ENCODE measurements around the gene AUNIP.

AUNIP gene

DNA sequence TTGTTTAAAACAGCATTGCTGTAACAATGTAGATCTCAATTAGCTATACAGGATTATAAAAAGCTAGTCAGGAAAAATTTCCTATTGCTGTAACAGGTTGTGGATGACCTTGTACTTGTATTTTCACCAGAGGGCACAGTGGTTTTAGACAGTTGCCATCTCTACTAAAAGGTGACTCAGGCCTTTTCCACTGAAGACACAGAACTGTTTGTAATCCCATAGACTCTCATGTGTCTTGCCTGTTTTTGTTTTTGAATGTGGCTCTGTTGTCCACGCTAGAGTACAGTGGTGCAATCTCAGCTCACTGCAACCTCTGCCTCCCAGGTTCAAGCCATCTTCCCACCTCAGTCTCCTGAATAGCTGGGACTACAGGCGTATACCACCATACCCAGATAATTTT, 33.7 kb downstream of the AUNIP start:
- DNase-seq = no peak

DNA sequence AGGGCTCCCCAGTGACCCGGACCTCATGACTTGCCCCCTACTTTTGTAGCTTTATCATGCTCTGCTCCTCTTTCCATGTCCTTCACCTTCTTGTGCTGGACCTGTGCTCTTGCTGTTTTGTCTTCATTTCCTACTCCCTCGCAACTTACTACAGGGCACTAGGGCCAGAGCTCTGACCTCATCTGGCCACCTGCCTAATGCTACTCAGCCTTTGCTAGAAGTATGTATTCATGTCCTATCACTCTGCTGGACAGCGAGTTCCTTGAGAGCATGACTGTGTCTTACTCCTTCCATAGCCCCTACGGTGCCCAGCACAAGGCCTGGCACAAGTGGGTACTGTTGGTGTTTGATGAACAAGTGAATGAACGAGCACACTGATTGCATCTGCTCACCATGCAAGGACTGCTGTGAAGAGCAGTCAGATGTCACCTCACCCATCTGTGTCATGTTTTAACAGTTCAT, 37.6 kb downstream of the AUNIP start:
- no peak for DNase-seq

DNA sequence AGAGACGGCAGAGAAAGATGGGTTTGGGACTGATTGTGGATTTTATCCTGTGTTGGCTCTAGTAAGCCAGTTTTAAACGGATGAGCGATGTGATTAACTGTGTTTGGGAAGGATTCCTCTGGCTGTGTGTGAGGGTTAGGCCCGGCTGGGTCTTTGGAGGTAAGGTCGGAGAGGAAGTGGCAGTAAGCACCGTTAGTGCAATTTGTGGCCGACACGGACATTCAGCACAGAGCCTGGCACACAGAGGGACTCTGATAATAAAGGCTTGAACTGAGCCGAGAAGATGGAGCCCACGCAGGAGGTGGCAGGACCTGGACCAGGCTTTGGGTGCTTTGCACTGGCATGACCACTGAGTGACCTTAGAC, 38.2 kb downstream of the AUNIP start:
- no peak for DNase-seq

DNA sequence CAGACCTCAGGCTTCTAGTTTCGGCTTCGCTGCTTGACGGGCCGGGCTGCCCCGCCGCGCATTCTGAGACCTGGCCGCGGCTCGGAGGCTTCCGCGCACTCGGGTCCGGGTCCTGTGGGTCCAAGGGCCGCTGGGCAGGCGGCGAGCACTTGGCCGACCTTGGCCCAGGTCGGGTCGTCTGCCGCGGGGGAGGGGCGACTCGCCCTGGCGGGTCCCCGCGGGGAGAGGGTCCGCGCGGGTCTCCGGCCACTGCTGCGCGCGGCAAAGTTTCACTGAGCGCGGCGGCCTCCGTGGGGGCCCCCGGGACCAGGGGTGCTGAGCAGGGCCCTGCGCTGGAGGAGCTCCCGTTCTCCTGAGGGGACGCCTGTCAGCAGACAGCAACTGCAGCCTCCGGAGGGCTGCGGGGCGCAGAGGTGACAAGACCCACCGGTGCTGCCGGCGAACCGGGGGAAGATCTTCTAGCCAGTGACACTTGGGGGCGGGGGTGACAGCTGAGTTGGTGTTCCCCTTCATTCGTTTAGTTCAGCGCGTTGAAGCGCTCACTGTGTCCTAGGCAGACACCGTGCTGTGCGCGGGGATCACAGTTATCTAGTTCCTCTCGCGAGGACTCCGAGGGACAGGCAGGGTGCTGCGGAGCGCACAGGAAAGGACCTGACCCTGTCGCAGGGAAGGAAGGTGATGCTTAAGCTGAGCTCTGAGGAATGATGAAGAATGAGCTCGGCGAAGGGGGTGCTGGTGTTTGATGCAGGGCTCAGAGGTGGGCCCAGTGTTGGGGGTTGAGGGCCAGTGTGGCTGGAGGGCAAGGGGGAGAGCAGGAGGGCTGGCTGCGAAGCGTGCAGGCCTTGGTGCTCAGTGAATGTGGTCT, 38.8 kb downstream of the AUNIP start:
- DNase-seq = peak; percentile 84

- peak; percentile 94 for DNase-seq
Measured at GRCh38 chr1:25819491-25820246, 39.6 kb downstream of the AUNIP start, which contains the start of gene MTFR1L. MTFR1L (plus strand) TSS chr1:25819954; CDS start chr1:25823105, 3,151 bp downstream.

GRCh38 chr1:25818569-25818968, 40.7 kb downstream of the AUNIP start:
- DNase-seq = peak; percentile 45

DNA sequence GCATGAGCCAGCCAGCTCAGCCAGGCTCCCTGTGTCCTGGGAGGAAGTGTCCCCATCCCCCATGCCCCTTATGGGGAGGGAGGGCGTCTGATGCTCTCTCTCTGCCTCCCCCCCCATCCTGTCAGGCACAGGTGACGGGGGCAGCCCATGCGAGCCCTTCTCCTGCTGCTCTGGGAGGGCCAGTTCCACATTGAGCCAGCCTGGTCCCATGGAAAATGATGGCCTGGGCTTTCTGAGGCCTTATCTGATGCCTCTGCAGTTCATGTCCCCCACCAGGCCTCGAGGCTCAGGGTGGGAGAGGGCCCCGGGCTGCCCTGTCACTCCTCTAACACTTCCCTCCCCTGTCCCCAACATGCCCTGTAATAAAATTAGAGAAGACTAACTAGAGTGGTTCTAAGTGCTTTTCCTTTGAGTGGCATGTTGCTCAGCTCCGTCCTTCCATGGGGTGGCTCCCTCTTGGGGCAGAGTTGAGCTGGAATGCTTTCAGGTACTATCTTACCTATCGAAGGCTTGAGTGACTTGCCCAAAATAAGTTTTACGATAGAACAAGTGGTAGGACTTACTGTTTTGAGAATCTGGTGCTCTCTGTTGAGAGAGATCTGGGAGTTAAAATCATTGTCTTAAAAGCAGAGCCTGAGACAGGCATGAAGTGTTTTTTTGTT, 41.3 kb downstream of the AUNIP start:
- peak; percentile 49 for DNase-seq

DNA sequence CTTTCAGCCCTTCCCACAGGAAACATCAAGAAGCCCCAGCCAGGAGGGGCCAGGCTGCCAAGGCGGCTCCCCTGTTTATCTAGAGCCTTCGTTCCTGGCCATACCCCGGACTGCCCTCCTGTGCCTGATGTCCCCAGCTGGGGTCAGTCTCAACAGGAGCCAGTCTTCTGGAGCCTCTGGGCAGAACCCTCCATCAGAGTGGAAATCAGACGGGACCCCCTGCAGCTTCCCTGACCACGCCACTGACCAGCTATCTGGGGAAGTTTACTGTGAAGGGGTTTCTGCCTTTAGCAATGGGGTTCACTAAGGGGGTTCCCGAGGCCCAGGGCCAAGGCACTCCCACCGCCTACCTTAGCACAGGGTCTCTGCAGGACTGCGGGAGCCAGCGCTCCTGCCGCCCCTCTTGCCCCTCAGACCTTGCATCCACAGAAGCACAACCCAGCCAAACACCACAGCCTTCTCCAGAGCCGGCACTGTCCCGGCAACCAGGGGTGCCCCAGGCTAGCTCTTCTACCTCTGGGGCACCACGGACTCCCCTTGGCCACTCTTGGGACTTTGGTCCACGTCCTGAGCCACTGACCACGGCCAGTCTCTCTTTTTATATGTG, 43.0 kb downstream of the AUNIP start:
- peak; percentile 47 for DNase-seq

GRCh38 chr1:25815208-25816111, 43.8 kb downstream of the AUNIP start:
- peak; percentile 45 for DNase-seq

GRCh38 chr1:25814549-25815087, 44.6 kb downstream of the AUNIP start:
- no peak for DNase-seq

DNA sequence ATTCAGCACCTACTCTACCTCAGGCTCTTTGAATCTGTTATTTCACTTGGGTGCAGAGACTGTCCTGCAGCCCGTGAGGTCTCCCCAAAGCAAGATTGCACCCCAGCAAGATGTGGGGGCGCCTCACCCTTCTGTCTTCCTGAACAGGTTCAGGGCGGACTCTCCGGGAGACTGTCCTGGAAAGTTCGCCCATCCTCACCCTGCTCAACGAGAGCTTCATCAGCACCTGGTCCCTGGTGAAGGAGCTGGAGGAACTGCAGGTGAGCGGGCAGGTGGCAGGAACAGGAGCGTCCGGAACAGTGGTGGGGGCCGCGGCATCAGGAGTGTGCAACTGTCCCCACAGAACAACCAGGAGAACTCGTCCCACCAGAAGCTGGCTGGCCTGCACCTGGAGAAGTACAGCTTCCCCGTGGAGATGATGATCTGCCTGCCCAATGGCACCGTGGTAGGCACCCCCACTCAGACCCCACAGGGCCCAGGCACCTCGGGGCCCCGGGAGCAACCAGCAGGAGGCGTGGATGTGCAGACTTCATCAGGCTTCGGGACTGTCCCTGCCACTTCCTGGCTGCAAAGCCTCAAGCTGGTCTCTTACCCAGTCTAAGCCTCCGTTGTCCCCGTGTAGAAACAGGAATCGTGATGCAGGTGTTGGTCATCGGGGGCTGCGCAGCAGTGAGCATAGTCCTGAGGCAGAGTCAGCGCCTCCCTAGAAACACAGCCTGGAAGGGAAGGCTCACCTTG, 45.4 kb downstream of the AUNIP start:
- no peak for DNase-seq

- DNase-seq = no peak
Measured at GRCh38 chr1:25813071-25813733, 46.1 kb downstream of the AUNIP start.

GRCh38 chr1:25811384-25812082, 47.7 kb downstream of the AUNIP start:
- no peak for DNase-seq

DNA sequence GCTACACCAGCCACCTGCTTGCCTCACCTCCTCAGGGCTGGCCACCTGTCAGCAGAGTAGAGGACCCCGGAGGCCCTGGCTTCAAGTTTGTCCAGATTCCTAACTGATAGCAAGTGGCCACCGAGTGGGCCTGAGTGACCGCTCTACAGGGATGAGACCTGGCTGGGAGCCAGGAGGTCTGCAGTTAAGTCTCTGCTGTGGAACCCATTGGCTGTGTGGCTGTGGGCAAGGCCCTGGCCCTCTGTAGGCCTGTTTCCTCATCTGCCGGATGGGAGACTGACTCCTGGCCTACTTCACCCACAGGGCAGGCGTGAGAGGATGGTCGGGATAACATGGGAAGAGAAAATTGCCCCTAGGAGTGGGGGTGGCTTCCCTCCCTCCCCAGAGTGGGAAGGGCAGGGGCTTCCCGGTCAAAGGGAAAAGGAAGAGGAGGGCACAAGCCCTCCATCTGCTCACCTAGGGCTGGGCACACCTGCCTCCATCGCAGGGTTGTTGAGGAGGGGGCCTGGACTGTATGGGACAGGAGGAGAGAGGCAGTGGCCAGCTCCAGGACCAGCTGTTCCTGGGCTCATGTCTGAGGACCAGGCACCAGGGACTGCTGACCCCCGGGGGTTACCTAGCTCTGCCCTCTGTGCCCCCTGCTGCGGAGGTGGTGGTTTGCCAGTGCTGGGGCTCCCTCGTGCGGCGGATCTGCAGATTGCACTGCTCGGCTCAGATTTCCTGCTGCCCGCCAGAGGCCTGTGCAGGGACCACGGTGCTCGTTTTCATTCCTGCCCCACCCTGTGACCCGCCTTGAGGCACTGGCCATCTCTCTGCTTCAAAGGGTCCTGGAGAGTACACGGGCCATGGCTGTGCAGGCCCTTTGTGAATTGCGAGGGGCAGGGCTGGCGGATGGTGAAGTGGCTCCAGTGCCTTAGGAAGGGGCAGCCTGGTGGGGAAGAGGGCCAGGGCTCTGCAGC, 48.6 kb downstream of the AUNIP start:
- peak; percentile 94 for DNase-seq

DNA sequence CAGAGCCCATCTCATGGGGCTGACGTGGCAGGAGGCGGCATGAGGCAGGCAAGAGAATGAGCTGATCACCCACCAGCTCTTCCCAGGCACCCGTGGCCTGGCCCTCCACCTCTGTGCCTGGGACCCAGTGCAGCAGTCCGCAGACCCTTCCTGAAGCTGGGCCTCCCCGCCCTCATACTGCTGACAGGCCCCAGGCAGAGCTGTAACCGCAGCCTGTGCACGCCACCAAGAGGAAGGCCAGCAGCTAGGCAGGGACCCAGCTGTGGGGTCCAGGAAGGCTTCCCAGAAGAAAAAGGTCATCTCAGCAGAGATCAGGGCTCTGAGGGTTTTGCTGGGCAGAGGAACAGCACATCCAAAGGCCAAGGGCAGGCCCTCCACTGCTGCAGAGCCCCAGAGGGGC, 49.3 kb downstream of the AUNIP start:
- DNase-seq = no peak

DNA sequence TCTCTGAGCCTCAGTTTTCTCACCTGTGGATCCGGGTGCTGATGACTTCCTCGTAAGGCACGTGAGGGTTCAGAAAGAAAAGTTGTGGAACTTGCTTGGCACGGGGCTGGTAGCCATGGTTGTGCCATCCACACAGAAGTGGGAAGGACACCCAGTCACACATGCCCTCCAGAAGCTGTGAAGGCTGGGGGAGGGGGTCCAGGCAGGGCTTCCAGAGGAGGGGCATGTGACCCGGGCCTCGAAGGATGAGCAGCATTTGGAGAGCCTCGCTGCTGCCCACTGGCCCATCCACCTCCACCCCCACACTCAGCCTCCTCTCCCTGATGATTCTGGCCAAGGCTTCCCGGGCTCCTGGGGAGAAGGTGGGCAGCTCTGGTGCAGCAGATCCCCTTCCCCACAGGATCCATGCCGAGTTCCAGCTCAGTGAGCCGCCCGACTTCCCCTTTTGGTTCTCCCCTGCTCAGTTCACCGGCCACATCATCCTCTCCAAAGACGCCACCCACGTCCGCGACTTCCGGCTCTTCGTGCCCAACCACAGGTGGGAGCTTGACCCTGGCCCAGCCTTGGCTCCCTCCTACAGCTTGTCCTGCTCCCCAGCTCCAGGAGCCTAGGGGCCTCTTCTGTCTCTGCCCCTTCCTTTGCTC, 49.9 kb downstream of the AUNIP start:
- DNase-seq = no peak

- no peak for DNase-seq
Measured at GRCh38 chr1:25808481-25809244, 50.6 kb downstream of the AUNIP start.
